Right hindlimb (tissue), 1 donor: Measurements from ENCODE around the gene C10orf90.

Source experiments
- DNase-seq: peaks from one replicate; pipeline ENCODE4 v3.0.0-alpha.2; 2018

Gene C10orf90, protein sequence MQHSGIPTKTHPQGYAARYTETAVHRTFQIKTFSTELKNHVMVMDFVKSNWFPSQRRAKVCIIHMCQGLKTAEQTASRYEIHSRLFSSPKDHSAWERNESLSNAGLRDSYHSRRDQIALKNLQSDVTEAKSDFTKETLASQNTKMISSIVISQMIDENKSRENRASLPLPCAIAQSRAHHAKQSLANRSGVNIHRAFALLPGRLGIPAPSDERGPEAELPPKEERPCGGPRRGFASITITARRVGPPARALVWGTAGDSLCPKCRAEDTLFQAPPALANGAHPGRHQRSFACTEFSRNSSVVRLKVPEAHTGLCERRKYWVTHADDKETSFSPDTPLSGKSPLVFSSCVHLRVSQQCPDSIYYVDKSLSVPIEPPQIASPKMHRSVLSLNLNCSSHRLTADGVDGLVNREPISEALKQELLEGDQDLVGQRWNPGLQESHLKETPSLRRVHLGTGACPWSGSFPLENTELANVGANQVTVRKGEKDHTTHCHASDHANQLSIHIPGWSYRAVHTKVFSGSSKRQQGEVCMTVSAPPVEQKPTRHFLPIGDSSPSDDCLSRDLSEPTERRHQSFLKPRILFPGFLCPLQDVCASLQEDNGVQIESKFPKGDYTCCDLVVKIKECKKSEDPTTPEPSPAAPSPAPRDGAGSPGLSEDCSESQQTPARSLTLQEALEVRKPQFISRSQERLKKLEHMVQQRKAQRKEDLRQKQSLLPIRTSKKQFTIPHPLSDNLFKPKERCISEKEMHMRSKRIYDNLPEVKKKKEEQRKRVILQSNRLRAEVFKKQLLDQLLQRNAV

DNA sequence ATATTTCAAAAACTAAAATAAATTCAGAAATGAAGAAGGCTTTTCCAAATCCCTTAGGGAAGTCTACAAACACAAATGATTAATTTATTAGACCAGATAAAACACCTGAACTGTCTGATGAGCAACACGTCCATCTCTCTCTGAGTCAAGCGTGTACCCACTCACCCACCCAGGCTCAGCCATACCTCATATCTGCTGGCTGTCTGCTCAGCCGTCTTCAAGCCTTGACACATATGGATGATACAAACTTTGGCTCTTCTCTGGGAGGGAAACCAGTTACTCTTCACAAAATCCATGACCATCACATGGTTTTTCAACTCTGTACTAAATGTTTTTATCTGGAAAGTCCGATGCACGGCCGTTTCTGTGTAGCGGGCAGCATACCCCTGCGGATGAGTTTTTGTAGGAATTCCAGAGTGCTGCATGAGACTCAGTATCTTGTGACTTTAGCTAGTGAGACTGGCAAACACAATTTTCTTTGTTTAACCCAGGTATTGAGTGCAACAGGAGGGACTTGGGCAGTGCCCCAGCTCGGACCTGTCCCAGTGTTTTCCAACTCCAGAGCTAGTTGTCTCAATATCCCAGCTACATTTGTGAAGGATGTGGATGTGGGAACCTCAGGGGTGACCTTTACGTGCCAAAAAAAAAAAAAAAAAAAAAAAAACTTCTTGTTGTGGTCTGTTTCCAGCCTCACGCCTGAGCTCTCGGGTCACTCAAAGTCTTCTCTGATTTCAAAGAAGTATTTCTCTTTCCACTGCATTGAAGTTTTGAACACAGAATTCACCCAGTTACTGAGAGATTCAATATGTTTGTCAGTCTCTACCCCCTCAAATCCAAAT lies at the start of gene C10orf90:
TSS of gene C10orf90 (minus strand) at position 638 of the 839 bp plus-strand sequence. CDS start at position 425, 213 bp downstream.
- no peak for DNase-seq

DNA sequence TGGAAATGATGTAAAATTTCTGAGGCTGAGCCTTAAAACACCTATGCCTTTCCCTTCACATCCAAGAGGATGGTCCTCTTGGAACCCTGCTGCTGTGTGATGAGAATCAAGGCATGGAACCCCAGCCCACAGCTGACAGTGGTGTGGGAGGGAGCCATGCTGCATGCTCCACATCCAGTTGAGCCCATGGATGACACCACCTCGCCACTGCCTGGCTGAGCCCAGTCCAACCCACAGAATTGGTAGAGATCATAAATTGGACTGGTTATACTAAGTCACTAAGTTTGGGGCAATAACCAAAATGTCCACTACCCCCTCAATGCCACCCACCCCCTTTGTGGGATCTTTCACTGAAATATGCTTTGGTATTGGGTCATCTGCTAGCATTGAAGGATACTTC lies 45.9 kb upstream of the C10orf90 start:
- no peak for DNase-seq

DNA sequence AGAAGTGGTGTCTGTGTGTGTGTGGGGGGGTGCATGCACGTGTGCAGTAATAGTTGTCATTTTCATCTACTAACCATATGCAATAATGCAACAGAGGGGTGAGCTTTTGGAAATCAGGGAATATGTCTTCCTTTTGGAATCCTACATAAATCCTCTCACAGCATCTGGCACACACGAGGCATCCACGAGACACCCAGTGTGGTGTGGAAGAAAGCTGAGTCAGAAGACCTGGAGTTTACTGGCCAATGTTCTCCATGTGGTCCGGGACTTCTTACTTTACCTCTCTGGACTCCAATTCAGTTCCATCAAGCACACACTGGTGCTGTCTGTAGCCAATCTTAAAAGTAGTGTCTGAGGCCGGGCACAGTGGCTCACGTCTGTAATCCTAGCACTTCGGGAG lies 43.1 kb upstream of the C10orf90 start:
- DNase-seq = no peak

DNA sequence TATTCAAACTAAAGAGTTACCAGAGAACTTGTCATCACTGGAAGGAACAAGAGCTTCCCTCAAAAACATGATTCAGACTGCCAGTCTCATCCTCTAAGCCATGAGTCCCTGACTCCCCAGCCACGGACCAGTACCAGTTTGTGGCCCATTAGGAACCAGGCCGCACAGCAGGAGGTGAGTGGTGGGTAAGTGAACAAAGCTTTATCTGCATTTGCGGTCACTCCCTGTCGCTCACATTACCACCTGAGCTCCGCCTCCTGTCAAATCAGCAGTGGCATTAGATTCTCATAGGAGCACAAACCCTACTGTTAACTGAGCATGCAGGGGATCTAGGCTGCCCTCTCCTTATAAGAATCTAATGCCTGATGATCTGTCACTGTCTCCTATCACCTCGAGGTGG lies 42.2 kb upstream of the C10orf90 start:
- DNase-seq = no peak

- no peak for DNase-seq
Measured at GRCh38 chr10:126705951-126706565, 35.6 kb upstream of the C10orf90 start.

DNA sequence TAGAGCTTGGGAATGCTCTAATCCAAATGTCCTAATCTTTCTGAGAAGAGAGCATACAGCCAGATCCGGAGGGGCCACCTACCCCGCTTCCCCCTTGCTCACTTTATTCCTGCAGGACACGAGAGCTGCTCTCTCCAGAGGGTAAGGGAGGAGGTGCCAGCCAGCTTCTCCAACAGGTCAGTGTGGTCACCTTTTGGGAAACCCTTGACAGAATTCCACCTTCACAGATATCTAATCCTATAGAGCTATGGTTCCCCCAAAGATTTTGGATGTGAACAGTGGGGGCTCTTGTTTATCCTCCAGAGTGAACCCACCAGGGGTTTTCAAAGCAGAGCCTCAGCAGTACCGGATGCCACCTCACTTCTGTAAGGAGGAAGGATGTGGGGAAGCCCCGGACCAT lies 34.6 kb upstream of the C10orf90 start:
- DNase-seq = no peak

DNA sequence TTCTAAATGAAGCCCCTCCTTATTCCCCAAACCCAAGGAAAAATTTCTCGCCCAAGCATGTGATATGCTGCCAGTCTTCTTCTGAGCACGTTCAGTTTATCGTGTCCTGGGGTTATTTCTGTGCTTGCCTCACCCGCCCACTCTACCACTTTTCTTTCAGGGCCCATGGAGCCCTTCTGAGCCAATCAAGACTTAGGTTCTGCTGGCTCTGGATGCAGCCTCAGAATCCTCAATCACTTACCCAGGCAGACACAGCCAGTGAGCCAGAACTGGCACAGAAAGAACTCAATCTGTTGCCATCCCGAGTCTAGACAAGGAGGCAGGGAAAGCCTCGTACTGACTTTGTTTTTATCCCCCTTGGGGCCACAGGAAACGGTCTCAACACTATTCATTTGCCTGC lies 34.2 kb upstream of the C10orf90 start:
- DNase-seq = no peak

DNA sequence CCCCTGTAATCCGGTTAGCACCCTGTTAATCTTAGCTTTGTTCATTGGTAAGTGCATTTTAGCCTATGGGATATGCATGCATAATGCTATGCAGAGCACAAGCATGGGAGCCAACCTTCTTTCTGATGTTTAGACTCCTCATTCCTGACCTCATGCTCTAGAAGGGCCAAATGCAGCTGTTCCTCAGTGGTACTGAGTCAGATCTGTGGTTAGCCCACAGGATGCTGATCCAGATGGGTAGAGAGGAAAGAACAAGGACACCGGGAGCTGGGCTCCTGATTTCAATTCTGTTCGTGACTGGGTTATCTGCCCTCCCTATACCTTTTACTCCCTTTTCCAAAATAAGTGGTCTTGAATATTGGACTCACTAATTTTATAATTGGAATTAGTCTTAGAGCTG lies 31.7 kb upstream of the C10orf90 start:
- no peak for DNase-seq

- no peak for DNase-seq
Measured at GRCh38 chr10:126701526-126701925, 31.0 kb upstream of the C10orf90 start.

DNA sequence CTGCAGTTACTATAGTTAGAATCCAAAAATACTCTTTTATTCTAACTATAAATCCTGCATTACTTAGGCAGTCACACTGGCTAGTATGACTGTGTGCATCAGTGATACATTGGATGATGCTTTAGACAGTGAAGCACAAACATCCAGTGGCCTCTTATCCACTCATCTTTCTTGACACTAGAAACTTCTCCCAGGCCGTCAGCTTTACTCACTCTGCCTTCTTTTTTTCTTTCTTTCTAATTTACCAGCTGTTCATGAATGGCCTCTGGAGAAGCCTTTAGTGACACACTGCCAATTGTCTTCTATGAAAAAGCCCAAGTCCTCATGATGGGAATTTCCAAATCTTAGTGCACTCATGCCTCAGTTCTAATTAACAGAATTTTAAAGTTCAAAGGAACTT lies 26.2 kb upstream of the C10orf90 start:
- DNase-seq = no peak

GRCh38 chr10:126691456-126691855 lies 21.0 kb upstream of the C10orf90 start:
- no peak for DNase-seq

GRCh38 chr10:126690534-126690933 lies 20.0 kb upstream of the C10orf90 start:
- DNase-seq = no peak

DNA sequence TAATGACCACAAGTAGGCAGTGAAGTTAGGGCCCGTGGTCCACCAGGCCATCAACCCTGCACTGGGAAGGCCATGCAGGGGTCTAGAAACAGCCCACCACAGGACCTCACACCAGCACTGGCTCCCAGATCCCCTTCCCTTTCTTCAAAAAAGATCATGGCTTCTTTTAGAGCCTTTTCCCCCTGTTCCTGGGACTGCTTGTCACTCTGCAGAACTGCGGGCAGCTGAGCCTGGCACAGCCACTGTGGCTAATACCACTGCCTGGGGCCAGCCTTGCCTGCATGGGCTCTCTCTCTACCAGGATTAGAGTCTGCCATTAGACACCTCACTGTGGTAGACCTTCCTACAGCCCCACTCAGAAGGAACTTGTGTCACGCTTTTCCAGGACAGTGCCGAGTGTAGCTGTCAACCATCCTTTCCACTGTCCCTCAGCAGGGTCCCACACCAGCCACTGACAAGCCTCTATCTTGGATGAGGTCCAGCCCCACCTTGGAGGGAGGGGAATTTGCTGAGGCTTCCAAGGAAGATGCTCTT lies 19.0 kb upstream of the C10orf90 start:
- DNase-seq = no peak

GRCh38 chr10:126687121-126687606 lies 16.7 kb upstream of the C10orf90 start:
- peak; percentile 44 for DNase-seq

GRCh38 chr10:126686719-126687118 lies 16.2 kb upstream of the C10orf90 start:
- no peak for DNase-seq

DNA sequence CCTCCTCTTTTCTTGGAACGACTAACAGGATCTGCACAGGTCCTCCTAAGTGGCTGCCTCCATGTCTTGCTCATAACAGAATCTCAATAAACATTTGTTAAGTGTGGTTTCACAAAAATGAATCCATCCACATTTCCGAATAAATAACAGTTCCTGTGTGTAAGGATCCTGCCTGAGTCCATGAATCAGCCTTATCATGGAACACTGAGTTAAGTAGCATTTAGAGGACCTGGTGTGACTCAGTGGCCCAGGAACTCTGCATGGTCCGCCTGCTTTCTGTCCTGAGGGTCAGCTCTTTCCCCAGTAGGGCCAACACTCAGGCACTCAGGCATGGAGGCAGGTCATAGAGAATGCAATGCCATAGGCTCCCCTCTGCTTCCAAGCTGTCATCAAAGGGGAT lies 15.8 kb upstream of the C10orf90 start:
- no peak for DNase-seq

- no peak for DNase-seq
Measured at GRCh38 chr10:126685756-126686155, 15.3 kb upstream of the C10orf90 start.

- no peak for DNase-seq
Measured at GRCh38 chr10:126684171-126684745, 13.8 kb upstream of the C10orf90 start.

- no peak for DNase-seq
Measured at GRCh38 chr10:126683466-126683865, 13.0 kb upstream of the C10orf90 start.

GRCh38 chr10:126675656-126676438 lies 5.4 kb upstream of the C10orf90 start:
- DNase-seq = no peak
